Effector memory CD8-positive, alpha-beta T cell (primary cell): ENCODE data around the gene CYP27A1.
A peak's percentile ranks its signal among the peaks of the same experiment; 100 is the strongest.

Experiments
- ATAC-seq: fragments of 150-1000 bp; cut with Tn5 transposase; replicated peaks from 2 replicates; pipeline ENCODE4 v1.10.0; 2021; ENCODE audit warnings: mild to moderate bottlenecking, moderate library complexity
- DNase-seq, 3 experiments: peaks; one replicate each; pipeline ENCODE4 v3.0.0; 2021
- H3K27ac Mint-ChIP-seq, 2 donors: one replicate each; pipeline ENCODE4 v1.8.0; 2022; ENCODE audit warnings: mild to moderate bottlenecking in 2 of 2, mixed read lengths in 2 of 2, moderate library complexity in 2 of 2
- H3K27me3 Mint-ChIP-seq, 2 donors: one replicate each; pipeline ENCODE4 v1.8.0; 2022; ENCODE audit warnings: mixed read lengths in 2 of 2
- H3K36me3 Mint-ChIP-seq: one replicate; pipeline ENCODE4 v1.8.0; 2022; ENCODE audit warnings: mild to moderate bottlenecking, moderate library complexity, mixed read lengths; ENCODE audit not compliant: insufficient read depth
- H3K4me1 Mint-ChIP-seq, 2 donors: one replicate each; pipeline ENCODE4 v1.8.0; 2022; ENCODE audit warnings: low read depth in 2 of 2, mixed read lengths in 2 of 2
- H3K4me3 Mint-ChIP-seq, 2 donors: one replicate each; pipeline ENCODE4 v1.8.0; 2022; ENCODE audit warnings: mild to moderate bottlenecking in 2 of 2, mixed read lengths in 2 of 2, moderate library complexity in 2 of 2
- H3K9me3 Mint-ChIP-seq, 2 donors: one replicate each; pipeline ENCODE4 v1.8.0; 2022; ENCODE audit warnings: mixed read lengths in 2 of 2

Gene CYP27A1

GRCh38 chr2:218856896-218857243 lies 74.9 kb downstream of the CYP27A1 start:
- peaks cover 87 to 91% of the 10 kb centered on the region in 2 donors for H3K27me3 Mint-ChIP-seq
- peaks cover 5% of the 10 kb centered on the region for H3K36me3 Mint-ChIP-seq
- DNase-seq (no peak), ATAC-seq (no peak)
- H3K4me3 Mint-ChIP-seq, result no peak overlapping the region
- H3K27ac Mint-ChIP-seq, result no peak overlapping the region
- H3K9me3 Mint-ChIP-seq, result no peaks in the 10 kb centered on the region
- peaks cover 12 to 15% of the 10 kb centered on the region in 2 donors for H3K4me1 Mint-ChIP-seq

GRCh38 chr2:218857371-218858137 lies 75.6 kb downstream of the CYP27A1 start:
- DNase-seq (no peak), ATAC-seq (no peak)
- Mint-ChIP-seq H3K4me1 (peaks cover 12 to 15% of the 10 kb centered on the region in 2 donors), H3K4me3 (no peak overlapping the region), H3K9me3 (no peaks in the 10 kb centered on the region), H3K36me3 (peaks cover 5% of the 10 kb centered on the region), H3K27ac (no peak overlapping the region), H3K27me3 (peaks cover 90 to 98% of the 10 kb centered on the region in 2 donors)

GRCh38 chr2:218858138-218858445 lies 76.1 kb downstream of the CYP27A1 start:
- no peak for ATAC-seq
- no peak for DNase-seq
- Mint-ChIP-seq H3K9me3 (no peaks in the 10 kb centered on the region), H3K36me3 (peaks cover 5% of the 10 kb centered on the region), H3K27me3 (peaks cover 91 to 98% of the 10 kb centered on the region in 2 donors), H3K4me1 (peaks cover 12 to 15% of the 10 kb centered on the region in 2 donors), H3K27ac (no peak overlapping the region), H3K4me3 (no peak overlapping the region)

- Mint-ChIP-seq H3K4me1 (peaks cover 12 to 15% of the 10 kb centered on the region in 2 donors), H3K27me3 (peaks cover 91 to 98% of the 10 kb centered on the region in 2 donors), H3K4me3 (peak overlapping the region; percentile 72), H3K36me3 (peaks cover 5% of the 10 kb centered on the region), H3K27ac (no peak overlapping the region), H3K9me3 (no peaks in the 10 kb centered on the region)
- ATAC-seq (no peak), DNase-seq (no peak)
These were observed 77.0 kb downstream of the CYP27A1 start for GRCh38 chr2:218858671-218859555.

GRCh38 chr2:218859556-218859987 lies 77.6 kb downstream of the CYP27A1 start, which contains the start of gene WNT6:
Gene WNT6, plus strand, starts transcription at chr2:218859805. Its CDS starts 233 bp downstream, at chr2:218860038.
- Mint-ChIP-seq H3K27ac (no peak within 1 kb of the TSS), H3K36me3 (peaks cover 5% of the 10 kb centered on the region), H3K9me3 (no peaks in the 10 kb centered on the region), H3K27me3 (peaks cover 91 to 98% of the 10 kb centered on the region in 2 donors), H3K4me1 (peaks cover 12 to 15% of the 10 kb centered on the region in 2 donors), H3K4me3 (peak within 1 kb of the TSS; percentile 72 to 81)
- peak; percentile 42 for ATAC-seq
- DNase-seq, result no peak

GRCh38 chr2:218859988-218860831 lies 78.3 kb downstream of the CYP27A1 start:
- DNase-seq (no peak), ATAC-seq (no peak)
- peaks cover 12 to 15% of the 10 kb centered on the region in 2 donors for H3K4me1 Mint-ChIP-seq

GRCh38 chr2:218860950-218861381 lies 79.0 kb downstream of the CYP27A1 start:
- Mint-ChIP-seq H3K9me3 (no peaks in the 10 kb centered on the region), H3K27ac (no peak overlapping the region), H3K36me3 (peaks cover 3% of the 10 kb centered on the region), H3K4me1 (peaks cover 12 to 15% of the 10 kb centered on the region in 2 donors), H3K4me3 (peak overlapping the region; percentile 14 to 71), H3K27me3 (peaks cover 85 to 98% of the 10 kb centered on the region in 2 donors)
- DNase-seq (no peak), ATAC-seq (peak; percentile 36)

More at GRCh38 chr2:218859988-218860831, 78.3 kb downstream of the CYP27A1 start:
- Mint-ChIP-seq H3K9me3 (no peaks in the 10 kb centered on the region), H3K27me3 (peaks cover 91 to 98% of the 10 kb centered on the region in 2 donors), H3K27ac (no peak overlapping the region), H3K36me3 (peaks cover 4% of the 10 kb centered on the region), H3K4me3 (peak overlapping the region; percentile 71 to 81)

- H3K4me1 Mint-ChIP-seq, result peaks cover 12 to 15% of the 10 kb centered on the region in 2 donors
- H3K36me3 Mint-ChIP-seq, result peaks cover 3% of the 10 kb centered on the region
- DNase-seq, result no peak
- peaks cover 76 to 98% of the 10 kb centered on the region in 2 donors for H3K27me3 Mint-ChIP-seq
- H3K27ac Mint-ChIP-seq, result no peak overlapping the region
- H3K4me3 Mint-ChIP-seq, result no peak overlapping the region
- no peak for ATAC-seq
- no peaks in the 10 kb centered on the region for H3K9me3 Mint-ChIP-seq
These were observed 79.8 kb downstream of the CYP27A1 start for GRCh38 chr2:218861645-218862318.

GRCh38 chr2:218863021-218863520 lies 81.1 kb downstream of the CYP27A1 start:
- H3K36me3 Mint-ChIP-seq, result peaks cover 3% of the 10 kb centered on the region
- H3K27ac Mint-ChIP-seq, result no peak overlapping the region
- H3K4me3 Mint-ChIP-seq, result no peak overlapping the region
- ATAC-seq (no peak), DNase-seq (no peak)
- peaks cover 69 to 98% of the 10 kb centered on the region in 2 donors for H3K27me3 Mint-ChIP-seq
- H3K9me3 Mint-ChIP-seq, result no peaks in the 10 kb centered on the region
- H3K4me1 Mint-ChIP-seq, result peaks cover 12 to 15% of the 10 kb centered on the region in 2 donors
